Umbilical cord (tissue), 2 donors: ENCODE results near the gene PDLIM3. TPM values are rescaled to one million over a fixed set of nuclear protein-coding genes. Genes with fewer than 3 reads are reported as not detected.
"Not testable (repeated sequence)": the region's sequence is repeated elsewhere in the genome, so short reads cannot be mapped to it uniquely, and the experiment has no call there.

ENCODE experiments used
- DNase-seq: peaks from one replicate; pipeline ENCODE4 v3.0.0-alpha.2; 2015; ENCODE audit warnings: low spot score
- total RNA-seq: library from RNA; depleted of rRNA; stranded (reverse); fragments of >200 nt; gene quantifications from one replicate; pipeline ENCODE4 v1.2.3, GENCODE V29; 2014; ENCODE audit warnings: low replicate concordance; ENCODE audit not compliant: insufficient read depth

The PDLIM3 gene
- total RNA-seq, 1 donor from 2014 or later = 361 TPM

- peak; percentile 38 for DNase-seq
Observed at GRCh38 chr4:185520119-185520518, 15.2 kb downstream of the PDLIM3 start.

- DNase-seq = no peak
Observed at GRCh38 chr4:185518494-185518893, 16.8 kb downstream of the PDLIM3 start.

- no peak for DNase-seq
Observed at GRCh38 chr4:185518069-185518468, 17.2 kb downstream of the PDLIM3 start.

- no peak for DNase-seq
Observed at GRCh38 chr4:185515248-185515647, 20.1 kb downstream of the PDLIM3 start.

GRCh38 chr4:185514182-185514697, 21.1 kb downstream of the PDLIM3 start:
- no peak for DNase-seq

GRCh38 chr4:185513489-185514181, 21.7 kb downstream of the PDLIM3 start:
- DNase-seq = no peak

GRCh38 chr4:185512516-185512915, 22.8 kb downstream of the PDLIM3 start:
- DNase-seq = no peak

- not testable (repeated sequence) for DNase-seq
Observed at GRCh38 chr4:185511243-185511642, 24.1 kb downstream of the PDLIM3 start.

GRCh38 chr4:185510806-185511205, 24.5 kb downstream of the PDLIM3 start:
- DNase-seq = no peak

GRCh38 chr4:185508181-185508580, 27.1 kb downstream of the PDLIM3 start:
- peak; percentile 37 for DNase-seq

- no peak for DNase-seq
Observed at GRCh38 chr4:185506422-185506821, 28.9 kb downstream of the PDLIM3 start.

GRCh38 chr4:185504098-185505047, 30.9 kb downstream of the PDLIM3 start:
- DNase-seq = no peak

GRCh38 chr4:185502386-185502785, 32.9 kb downstream of the PDLIM3 start:
- no peak for DNase-seq

GRCh38 chr4:185500576-185500975, 34.7 kb downstream of the PDLIM3 start:
- no peak for DNase-seq

GRCh38 chr4:185500035-185500434, 35.3 kb downstream of the PDLIM3 start:
- no peak for DNase-seq

GRCh38 chr4:185488650-185489049, 46.7 kb downstream of the PDLIM3 start:
- DNase-seq = no peak

- DNase-seq = no peak
Observed at GRCh38 chr4:185481401-185481800, 53.9 kb downstream of the PDLIM3 start.

- DNase-seq = no peak
Observed at GRCh38 chr4:185480016-185480732, 55.1 kb downstream of the PDLIM3 start.

- no peak for DNase-seq
Observed at GRCh38 chr4:185479507-185479971, 55.8 kb downstream of the PDLIM3 start.

- no peak for DNase-seq
Observed at GRCh38 chr4:185473247-185473646, 62.1 kb downstream of the PDLIM3 start.

- DNase-seq = no peak
Observed at GRCh38 chr4:185472103-185472542, 63.2 kb downstream of the PDLIM3 start.
